HL-60/S4 (cell line): ENCODE measurements around the gene AGR2.
"Not testable (repeated sequence)": the region's sequence is repeated elsewhere in the genome, so short reads cannot be mapped to it uniquely, and the experiment has no call there.

Experiments
- in situ Hi-C: fragments of 300-500 bp; cut with MboI; formaldehyde crosslinking; loops from 2 replicates; pipeline ENCODE4 v1.14.3; 2022; ENCODE audit warnings: low sequenced_read_pairs

The AGR2 gene

DNA sequence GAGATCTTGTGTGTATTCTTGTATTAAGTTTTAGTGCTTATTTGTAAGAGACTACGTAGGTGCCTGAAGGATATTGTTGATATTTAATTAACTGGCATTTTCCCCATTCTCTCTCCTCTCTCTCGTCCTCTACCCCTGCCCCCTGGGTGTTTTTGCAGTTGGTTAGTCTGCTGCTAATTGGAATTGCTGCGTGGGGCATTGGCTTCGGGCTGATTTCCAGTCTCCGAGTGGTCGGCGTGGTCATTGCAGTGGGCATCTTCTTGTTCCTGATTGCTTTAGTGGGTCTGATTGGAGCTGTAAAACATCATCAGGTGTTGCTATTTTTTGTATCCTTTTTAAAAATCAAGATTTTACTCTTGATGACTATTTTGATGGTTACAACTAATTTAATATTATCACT is 28.7 kb downstream of the AGR2 start:
- in situ Hi-C loops = no loop called here

DNA sequence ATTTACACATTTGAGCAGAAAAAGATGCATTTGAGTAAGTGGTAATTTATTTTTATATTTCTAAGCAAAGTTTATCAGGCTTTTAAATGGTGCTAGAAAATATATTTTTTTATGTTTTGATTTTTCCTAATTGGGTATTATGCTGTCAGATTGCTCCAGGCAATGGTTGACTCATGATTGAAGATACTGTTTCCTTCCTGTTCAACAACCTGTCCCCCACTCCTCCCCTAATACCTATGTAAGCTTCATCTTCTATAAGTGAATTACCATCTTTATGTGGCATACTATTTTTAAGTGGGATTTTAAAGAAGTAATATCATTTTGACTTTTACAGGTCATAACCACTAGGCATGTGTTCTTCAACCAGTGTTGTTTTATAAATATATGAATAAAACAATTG is 29.8 kb downstream of the AGR2 start:
- in situ Hi-C loops = no loop called here

DNA sequence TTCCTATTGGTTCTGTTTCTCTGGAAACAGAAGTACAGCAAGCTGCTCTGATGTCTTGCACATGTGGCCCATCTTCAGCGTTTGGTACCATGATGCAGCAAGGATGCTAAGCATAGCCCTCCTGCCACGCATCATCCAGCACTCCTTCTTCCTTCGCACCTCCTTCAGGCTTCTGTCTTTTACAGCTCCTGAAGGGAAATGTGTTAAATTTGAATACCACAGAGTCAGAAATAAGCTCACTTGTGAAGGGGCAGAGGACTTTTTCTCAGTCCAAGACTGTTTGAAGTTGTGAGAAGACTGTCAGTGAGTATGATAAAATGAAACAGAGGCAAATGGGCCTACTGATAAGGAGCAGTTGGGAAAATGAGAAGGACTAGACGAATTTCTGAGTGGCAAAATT is 30.5 kb downstream of the AGR2 start:
- in situ Hi-C loops = no loop called here

DNA sequence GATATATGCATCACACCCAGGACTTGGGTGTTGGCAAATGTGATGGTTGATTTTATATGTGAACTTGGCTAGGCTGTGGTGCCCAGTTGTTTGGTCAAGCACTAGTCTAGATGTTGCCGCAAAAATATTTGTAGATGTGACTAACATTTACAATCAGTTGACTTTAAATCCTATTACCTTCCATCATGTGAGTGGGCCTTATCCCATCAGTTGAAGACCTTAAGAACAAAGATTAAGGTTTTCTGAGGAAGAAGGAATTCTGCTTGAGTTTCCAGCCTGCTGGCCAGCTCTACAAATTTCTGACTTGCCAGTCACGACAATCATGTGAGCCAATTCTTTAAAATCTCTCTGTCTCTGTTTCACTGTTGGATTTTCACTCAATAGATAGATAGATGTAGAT is 30.9 kb downstream of the AGR2 start:
- in situ Hi-C loops = no loop called here

DNA sequence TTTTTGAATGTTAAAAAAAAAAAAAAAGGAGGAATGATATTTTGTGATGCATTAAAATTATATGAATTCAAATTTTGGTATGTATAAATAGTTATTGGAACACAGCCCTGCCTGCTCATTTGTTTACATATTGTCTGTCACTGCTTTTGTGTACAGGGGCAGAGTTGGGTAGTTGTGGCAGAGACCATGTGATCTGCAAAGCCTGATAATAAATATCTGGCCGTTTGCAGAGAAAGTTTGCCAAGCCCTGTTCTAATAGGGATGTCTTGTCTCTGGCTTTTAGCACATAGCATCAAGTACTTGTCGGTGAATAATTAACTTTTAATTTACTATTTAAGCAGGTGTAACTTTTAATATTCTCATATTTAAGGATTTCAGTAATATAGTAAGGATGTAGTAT is 31.5 kb downstream of the AGR2 start:
- in situ Hi-C loops = no loop called here

DNA sequence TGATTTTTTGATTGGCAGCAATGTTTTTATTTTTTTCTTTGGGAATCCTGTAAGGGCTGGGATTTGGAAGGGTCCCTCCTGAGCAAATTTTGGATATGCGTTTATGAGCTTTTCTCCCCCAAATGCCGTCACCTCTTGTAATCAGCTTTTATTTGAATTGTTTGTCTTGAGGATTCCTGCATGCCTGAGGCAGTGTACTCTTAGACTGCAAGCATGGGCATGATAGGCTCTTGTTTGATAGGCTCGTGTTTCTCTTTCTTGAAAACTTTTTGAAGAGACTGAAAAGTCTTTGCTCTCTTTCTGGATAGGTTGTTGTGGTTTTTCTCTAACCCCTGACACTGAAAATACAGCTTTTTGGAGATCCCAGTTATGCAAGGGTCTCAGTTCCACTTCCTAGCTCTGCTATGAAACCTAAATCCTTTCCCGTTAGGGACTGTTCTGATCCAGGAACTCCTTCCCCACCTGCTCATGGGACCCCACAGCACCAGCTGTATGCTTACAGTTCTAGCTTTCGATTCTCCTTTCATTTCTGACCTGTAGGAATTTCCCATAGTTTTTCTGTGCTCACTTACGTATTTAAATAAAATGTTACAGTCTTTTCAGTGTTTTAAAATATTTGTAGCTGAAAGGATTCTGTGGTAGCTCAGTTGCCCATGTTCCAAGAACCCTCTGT is 34.0 kb downstream of the AGR2 start:
- in situ Hi-C loops = no loop called here

DNA sequence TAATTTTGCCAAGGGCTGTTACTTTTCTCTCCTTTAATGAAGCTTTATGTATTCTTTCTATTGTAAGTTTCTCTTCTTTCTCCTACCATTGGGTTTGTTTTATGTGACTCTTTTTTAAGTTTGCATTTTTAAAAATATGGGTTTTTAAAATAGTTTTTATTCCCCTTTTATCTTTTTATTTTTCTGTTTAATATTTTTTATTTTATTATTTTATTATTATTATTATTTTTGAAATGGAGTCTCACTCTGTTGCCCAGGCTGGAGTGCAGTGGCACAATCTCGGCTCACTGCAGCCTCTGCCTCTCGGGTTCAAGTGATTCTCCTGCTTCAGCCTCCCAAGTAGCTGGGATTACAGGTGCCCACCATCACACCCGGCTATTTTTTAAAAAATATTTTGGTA is 34.8 kb downstream of the AGR2 start:
- in situ Hi-C loops = not testable (repeated sequence)

DNA sequence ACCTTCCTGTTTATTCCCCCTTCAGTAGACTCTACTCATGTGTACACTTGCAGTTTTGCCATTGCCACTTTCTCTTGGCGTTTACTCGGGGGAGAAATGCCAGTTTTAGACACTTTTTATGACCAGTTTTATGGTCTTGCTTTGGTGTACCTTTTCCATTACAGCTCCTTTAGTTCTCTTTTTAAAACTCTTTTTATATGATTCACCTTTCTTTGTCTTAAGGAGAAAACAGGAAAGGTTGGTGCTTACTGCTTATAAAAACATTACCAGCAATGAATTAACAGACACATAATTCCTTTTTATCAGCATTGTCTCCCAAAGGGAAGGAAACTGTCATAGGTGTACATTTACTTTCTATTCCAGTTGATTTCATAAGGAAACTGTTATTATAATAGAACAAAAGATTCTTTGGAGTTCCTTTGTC is 39.4 kb downstream of the AGR2 start:
- in situ Hi-C loops = no loop called here

DNA sequence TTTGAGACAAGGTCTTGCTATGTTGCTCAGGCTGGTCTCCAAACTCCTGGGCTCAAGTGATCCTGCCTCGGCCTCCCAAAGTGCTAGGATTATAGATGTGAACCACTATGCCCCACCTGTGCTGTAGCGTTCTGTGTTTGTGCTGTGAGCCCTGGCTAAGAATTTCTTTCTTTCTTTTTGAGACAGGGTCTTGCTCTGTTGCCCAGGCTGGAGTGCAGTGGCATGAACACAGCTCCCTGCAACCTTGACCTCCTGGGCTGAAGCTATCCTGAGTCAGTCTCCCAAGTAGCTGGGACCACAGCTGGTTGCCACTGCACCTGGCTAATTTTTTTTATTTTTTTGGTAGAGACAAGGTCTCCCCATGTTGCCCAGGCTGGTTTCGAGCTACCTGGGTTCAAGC is 39.9 kb downstream of the AGR2 start:
- in situ Hi-C loops = no loop called here

DNA sequence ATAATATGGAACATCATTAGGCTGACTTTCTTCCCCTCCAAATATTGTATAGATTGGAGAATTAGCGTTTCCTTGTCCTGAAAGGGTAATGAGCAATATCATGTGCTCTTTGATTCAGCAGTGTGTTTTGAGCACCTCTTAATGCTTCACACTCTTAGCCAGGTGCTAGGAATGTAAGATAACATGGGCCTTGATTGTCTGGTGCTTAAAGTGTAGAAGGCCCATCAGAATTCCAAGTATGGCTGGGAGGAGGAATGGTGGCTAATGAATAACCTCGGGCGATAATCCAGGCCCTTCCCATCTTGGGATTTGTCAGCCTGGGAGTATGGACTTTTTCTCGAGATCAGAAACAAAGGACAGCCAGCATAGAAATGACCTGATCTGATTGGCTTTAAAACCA is 42.6 kb downstream of the AGR2 start:
- in situ Hi-C loops = no loop called here

DNA sequence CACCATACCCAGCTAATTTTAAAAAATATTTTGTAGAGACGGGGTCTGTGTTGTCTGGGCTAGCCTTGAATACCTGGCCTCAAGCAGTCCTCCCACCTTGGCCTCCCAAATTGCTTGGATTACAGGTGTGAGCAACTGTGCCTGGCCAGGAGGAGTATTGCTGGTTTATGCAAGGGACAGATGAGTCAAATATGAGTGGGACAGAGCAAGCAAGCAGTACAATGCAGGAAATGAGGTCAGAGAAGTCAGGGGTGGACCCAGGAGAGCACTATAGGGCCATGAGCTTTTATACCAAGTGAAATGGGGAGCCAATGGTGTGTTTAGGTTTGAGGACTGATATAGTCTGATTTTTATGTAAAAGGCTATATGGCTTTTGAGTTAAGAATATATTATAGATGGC is 45.0 kb downstream of the AGR2 start:
- in situ Hi-C loops = no loop called here

DNA sequence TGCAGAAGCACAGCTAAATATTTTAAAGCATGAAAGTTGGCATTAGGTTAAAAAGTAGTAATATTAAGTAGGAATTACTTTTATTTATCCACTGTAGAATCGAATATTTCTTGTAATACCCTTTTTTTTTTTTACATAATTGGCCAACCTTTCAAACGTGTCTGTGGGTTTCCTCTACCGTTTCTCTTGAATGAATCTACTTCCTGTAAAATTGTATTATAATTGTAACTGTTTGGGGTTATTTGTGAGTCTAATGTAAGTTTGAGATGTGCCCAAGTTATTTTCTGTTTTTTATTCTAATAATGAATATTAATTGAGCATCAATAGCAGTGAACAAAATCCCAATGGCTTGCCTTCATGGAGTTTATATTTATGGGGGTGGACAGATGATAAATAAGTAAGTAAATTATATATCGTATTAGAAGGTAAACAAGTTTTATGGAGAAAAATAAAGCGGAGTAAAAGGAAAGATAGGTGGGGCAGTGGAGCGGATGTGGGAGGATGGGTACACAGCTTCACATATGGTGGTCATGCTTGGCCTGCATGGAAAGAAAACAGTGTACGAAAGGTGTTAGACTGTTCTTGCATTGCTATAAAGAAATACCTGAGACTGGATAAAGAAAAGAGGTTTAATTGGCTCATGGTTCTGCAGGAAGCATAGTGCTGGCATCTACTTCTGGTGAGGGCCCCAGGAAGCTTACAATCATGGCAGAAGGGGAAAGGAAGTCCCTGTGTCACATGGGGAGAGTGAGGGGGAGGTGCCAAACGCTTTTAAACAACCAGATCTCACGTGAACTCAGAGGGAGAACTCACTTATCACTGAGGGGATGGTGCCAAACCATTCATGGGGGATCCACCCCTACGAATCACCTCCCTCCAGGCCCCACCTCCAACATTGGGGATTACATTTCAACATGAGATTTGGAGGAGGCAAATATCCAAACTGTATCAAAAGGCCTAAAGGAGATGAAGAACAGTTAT is 45.9 kb downstream of the AGR2 start:
- in situ Hi-C loops = no loop called here

DNA sequence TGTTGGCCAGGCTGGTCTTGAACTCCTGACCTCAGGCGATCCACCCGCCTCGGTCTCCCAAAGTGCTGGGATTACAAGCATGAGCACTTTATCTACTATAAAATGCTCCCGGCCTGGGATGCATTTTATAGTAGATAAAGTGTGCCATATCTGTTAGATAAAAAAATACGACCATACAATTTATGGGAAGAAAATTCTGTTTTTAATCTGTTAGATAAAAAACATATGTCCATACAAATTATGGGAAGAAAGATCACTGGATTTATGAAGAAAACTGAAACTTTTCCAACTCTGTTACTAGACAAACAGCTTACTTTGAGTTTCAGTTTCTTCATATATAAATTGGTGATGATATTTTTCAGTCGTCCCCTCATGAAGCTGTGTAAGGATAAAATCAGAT is 46.8 kb downstream of the AGR2 start:
- in situ Hi-C loops = no loop called here

DNA sequence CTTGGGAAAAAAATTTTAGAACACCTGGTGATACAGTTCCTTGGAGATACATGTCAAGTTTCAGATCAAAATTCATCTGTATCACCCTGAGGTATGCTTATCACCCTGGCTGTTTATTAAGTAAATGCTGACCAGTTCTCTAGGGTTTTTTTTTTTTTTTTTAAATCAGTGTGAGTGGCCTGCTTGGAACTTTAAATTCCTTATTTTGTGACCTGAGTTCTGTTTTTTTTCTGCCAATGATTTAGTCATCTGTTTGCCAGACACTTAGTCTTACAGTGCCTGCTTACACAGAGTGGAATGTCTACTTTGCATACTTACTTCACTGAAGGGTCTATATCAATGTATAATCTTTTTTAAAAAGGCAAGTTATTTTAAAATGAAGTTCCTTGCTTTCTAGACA is 49.4 kb downstream of the AGR2 start:
- in situ Hi-C loops = no loop called here

DNA sequence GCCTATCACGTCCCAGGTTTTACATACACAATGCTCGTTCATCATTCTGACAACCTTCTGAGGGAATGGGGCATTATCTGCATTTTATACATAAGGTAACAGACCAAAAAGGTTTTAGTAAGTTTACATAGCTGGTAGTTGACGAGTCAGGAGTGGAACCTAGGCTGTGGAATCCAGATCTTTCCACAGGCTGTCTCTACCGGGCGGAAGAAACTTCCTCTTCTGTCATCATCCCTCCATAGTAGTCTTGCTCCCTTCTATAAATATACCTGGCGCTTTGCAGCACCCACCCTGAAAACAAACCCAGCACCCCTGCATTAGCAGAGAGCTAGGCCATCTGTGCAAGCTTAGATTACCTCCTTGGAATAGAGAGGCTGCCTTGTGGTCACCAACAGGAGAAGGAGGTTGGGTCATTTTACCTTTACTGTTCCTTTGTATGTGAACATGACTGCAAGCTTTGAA is 49.9 kb downstream of the AGR2 start:
- in situ Hi-C loops = no loop called here

DNA sequence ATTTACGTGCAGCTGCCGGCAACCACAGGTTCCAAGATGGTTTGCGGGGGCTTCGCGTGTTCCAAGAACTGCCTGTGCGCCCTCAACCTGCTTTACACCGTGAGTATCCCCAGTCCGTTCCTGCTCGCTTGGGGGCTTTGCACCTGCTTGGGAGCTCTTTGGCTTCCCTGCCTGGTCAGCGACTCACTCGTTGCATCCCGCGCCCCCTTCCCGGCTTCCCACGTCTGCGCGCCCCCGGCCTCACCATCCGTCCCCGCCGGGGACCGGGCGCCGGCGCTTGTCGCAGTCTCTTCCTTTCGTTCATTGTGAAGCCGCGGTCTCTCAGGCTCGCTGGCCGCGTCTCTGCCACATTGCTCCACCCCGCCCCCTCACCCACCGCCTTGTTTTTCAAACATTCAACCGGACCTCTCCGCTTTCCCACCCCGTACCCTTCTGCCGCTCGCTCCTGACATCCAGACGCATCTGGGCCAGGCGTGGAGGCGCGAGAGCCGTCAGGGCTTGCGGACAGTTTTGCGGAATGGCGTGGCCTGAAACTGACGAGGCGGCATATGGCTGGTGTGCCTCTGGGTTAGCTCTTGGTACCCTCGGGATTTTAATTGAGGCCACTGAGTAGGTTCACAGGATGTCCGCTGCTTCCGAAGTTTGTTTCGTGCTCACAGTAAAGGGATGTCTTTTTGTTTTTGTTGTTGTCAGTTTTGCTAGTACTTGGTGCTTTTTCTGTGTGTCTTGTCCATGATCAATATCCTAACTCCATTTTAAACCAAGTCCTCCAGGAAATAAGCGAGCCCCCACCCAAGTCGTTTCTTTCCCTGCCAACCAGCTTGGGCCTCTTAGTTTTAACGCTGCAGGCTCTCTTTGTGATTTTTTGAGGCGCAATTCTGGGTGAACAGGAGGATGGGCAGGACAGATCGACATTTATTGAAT is 50.6 kb downstream of the AGR2 start:
- in situ Hi-C loops = no loop called here

DNA sequence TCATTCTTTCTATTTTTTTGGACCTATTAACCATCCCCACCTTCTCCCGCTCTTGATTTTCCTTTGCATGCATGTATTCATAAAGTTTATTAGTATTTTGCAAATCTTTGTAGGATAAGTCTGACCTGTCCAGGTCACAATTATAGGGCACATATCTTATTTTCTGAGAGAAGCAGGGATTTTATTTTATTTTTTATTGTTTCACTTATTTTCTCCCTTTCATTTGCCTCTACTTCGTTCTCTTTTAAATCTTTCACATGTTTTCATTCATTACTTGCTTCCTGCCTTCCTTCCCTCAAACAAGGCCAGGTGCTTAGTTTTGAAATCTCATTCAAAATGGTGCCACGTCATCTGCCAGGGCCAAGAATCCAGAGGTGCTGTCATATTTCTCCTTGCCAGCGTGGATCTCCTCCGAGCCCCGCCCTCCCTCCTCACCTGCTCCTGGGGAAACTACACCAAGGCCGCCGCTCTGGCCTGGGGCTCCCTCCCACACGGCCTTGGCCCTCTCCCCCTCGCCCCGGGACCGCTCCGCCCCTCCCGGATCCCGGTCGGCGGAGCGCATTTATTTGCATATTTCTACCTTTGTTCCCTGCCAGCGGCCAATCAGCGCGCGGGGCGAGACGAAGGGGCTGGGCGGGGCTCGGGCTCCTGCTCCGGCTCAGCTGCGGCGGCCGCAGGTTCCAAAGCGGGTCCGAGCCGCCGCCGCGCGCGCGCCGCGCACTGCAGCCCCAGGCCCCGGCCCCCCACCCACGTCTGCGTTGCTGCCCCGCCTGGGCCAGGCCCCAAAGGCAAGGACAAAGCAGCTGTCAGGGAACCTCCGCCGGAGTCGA is 51.5 kb downstream of the AGR2 start, which contains the start of gene TSPAN13:
Gene TSPAN13 (plus strand): TSS at position 654 of the 830 bp plus-strand sequence. CDS start 213 bp downstream, outside the sequence.
- in situ Hi-C loops = no loop called here

DNA sequence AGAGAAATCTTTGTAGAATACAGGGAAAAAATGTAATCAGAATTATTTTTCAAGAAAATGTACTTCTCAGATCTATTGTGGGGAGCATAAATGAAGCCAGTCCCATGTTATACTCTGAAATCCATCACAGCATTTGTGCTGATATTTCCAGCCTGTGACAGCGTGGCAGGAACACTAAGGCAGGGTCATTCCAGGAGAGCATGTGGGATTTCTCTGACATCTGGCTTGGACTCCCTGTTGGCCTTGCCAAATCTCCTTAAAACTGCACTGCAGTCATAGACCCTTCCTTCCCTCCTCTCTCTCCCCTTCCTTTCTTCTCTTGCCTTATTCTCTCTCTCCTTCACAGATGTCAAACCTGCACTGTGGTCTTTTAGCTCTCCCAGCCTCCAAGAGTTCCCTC is 57.7 kb downstream of the AGR2 start:
- in situ Hi-C loops = no loop called here

DNA sequence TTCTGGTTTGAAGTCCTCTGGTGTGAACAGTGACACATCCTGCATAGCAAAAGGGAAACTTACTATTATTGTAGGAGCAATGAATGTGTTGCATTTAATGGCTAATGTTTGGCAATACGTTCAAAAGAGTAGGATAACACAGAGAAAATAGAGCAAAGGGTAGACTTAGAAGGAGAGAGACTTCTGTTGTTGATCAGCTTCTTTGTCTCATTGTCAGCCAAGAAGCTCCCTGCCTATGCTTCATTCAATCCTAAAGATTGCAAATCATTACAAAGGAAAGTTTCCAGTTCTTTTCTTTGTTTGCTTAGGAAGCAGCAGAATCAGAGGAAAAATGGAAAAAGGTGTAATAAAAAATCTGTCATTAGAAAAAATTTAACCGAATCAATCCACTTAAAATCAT is 59.2 kb downstream of the AGR2 start:
- in situ Hi-C loops = no loop called here
